GM21528 (cell line): ENCODE results near the gene INPP1.

Experiments used
- ATAC-seq: cut with Tn5 transposase; IDR thresholded peaks from one replicate; pipeline ENCODE4 v1.9.1; 2021; ENCODE audit warnings: mild to moderate bottlenecking, moderate library complexity; ENCODE audit not compliant: unreplicated experiment, low FRiP score

INPP1 gene

DNA sequence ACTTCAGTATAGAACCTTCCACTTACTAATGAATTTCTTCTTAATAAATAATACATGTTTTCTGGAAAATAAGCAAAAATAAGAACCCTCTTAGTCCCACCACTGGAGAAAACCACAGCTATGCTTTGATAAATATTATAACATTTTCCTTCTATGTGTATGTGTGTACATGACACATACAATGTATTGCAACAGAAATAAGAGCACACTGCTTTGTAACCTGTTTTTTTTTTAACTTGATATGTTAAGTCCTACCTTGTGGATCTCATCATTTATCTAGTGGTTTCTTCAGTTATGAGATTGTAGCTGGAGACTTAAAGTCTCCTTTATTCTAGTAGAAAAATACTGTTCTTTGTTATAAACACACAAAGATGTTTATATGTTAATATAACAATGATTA lies 17.2 kb downstream of the INPP1 start:
- no peak for ATAC-seq

DNA sequence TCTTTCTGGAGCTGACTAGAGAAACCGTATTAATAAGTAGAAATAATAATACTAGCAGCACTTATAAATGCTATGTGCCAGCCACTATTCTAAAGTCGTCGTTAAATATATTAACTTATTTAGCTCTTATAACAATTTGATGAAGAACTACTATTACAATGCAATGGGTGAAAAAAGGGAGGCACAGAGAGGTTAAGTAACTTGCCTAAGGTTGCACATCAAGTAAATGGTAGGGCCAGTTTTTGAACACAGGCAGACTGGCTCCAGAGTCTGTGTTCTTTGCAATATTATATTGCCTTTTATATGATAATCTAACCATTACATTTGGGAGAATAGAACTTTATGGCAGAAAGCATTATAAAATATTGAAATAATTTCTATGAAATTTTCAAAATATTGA lies 17.6 kb downstream of the INPP1 start:
- no peak for ATAC-seq

DNA sequence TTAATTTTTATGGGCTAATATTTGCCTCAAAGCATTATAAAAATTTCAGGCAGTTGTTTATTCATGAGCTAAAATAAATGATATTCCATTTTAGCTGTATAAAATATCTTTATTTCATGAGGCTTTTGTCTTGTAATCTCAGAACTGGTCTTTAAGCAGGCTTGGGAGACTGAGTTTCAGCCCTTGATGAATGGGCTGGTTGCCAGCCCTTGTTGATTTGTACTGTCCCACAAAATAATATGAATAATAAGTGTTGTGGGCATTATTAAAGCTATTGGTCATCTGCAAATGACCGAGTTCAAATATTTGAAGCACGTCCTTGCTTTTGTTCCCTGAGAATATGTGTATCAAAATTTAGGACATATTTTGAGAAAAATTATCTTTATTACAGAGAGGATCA lies 18.2 kb downstream of the INPP1 start:
- no peak for ATAC-seq

DNA sequence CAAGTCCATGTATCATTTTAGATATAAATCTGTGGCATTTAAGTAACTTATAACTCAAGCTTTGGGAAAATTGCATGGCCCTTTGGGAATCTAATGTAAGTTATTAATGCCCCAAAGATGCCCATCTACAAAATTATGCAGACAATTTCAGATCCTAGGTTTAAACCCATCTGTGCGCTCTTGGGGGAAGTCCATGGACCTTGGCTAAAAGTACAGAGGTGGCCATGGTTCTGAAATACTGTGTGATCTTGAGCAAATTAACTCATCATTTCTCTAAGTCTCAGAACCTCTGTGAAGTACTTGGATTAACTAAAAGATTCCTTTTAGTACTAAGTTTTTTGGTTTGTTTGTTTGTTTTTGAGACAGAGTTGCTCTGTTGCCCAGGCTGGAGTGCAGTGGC lies 19.5 kb downstream of the INPP1 start:
- no peak for ATAC-seq

- ATAC-seq, result no peak
These were observed 22.3 kb downstream of the INPP1 start for GRCh38 chr2:190365499-190366204.

- ATAC-seq, result no peak
These were observed 22.9 kb downstream of the INPP1 start for GRCh38 chr2:190366248-190366753.

DNA sequence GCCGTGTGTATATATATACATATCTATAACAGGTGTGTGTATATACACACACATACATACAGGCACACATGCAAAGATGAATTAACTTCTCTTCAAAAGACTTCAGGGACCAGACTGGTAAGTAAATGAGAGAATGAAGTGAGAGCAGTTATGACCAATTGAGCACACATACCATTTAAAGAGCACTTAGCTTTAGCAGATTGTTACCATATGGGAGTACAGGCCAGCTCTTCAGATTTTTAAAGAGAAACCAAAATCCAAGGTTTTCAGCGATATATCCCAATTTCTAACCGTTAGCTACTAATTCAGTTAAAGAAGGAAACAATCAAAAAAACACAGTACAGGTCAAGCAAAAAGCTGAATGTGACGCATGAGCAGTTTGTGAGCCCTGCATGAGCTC lies 23.7 kb downstream of the INPP1 start:
- ATAC-seq, result no peak

DNA sequence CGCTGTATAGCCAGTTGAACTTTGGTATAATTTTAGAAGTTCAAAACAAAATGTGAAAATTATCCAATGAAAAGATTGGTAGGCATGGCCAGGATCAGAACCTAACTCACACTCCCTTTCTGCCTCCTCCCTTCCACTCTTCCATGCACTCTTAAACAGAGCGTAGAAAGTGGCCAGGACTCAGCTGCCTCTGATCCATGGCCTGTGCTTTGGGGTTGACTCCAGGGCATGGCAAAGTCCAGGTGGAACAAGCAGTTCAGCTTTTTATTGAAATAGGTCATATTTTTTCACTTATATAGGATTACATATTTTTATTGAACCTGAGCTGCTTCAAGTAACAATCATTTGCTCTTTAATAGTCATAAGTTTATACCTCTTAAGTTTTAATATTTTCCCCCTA lies 26.2 kb downstream of the INPP1 start:
- ATAC-seq, result no peak

- no peak for ATAC-seq
These were observed 32.7 kb downstream of the INPP1 start for GRCh38 chr2:190376083-190376482.

- ATAC-seq, result no peak
These were observed 33.3 kb downstream of the INPP1 start for GRCh38 chr2:190376591-190377245.

GRCh38 chr2:190378880-190379237 lies 35.5 kb downstream of the INPP1 start:
- no peak for ATAC-seq

DNA sequence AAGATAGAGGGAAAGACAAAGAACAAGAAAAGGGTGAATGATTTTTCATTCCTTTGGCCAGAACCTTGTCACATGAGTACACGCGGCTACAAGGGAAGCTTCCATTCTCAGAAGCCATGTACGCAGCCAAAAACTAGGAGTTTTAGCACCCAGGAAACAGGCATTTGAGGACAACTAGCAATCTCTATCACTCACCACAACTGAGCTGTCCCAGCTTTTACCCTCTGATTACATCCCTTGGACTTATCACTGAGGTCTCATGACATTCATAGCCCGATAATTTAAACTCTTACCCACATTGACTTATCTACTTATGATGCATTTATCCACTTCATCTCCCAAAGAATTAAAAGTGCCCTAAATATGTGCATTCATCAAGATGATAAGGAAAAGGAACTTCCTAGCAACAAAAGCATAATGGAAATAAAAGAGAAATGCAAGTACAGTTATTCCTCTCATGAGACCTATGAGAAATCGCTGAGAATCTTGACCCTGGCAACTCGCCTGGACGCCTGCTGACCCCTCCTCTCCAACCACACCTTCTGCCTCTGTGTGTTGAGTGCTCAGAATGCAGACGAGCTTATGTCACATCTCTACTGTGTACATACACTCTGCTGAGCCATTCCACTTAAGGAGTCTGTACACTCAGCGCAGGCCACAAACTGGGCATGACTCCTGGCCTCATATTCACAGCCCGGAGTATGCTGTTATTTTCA lies 36.0 kb downstream of the INPP1 start:
- ATAC-seq, result no peak

GRCh38 chr2:190380962-190381412 lies 37.6 kb downstream of the INPP1 start:
- no peak for ATAC-seq

DNA sequence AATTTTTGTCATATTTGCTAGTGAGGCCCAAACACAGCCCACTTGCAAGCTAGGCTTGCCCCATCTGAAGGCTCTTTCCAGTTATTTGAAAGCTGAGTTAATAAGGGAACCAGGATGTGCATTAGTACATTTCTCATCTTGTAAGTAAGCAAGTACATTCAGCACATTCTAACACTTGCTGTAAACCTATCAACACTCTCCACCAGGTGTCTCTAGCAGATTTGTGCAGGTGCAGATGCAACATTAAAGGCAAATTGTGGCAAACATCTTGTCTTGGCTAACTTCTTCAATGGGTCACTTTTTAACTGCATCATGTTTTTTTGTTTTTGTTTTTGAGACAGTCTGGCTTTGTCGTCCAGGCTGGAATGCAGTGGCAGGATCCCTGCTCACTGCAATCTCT lies 39.5 kb downstream of the INPP1 start:
- no peak for ATAC-seq

- ATAC-seq, result no peak
These were observed 44.0 kb downstream of the INPP1 start for GRCh38 chr2:190387422-190387821.

GRCh38 chr2:190396271-190396670 lies 52.9 kb downstream of the INPP1 start:
- no peak for ATAC-seq

GRCh38 chr2:190402986-190403603 lies 59.7 kb downstream of the INPP1 start:
- no peak for ATAC-seq

GRCh38 chr2:190404487-190404886 lies 61.1 kb downstream of the INPP1 start:
- ATAC-seq, result no peak

DNA sequence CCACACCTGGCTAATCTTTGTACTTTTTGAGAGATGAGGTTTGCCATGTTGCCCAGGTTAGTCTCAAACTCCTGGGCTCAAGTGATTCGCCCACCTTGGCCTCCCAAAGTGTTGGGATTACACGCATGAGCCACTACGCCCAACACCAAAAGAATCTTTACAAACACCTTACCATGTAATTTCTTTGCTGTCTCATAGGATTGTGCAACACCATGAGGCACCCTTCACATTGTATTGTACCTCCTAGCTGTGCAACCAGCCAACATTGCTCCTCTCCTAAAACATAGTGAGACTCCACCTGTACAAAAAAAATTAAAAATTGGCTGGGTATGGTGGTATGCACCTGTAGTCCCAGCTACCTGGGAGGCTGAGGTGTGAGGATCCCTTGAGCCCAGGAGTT lies 61.7 kb downstream of the INPP1 start:
- ATAC-seq, result no peak

- no peak for ATAC-seq
These were observed 62.6 kb downstream of the INPP1 start for GRCh38 chr2:190405995-190406394.

DNA sequence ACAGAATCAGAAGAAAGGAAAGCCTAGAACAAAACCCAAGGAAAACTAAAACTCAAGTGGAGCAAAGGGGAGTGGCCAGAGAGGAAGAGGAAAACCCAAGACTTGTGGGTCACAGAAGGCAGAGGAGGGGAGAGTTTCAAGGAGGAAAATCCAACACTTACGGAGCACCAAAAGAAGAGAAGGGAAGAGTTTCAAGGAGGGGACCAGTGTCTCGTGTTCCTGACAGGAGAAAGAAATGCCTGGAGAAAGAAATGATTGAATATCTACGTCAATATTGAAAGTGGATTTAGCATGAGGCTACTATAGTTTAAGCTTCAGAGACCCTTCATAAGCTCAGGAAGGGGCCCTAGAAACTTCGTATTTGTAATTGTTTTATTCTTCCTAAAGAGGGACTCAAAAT lies 63.4 kb downstream of the INPP1 start:
- no peak for ATAC-seq
